HCT116 (cell line): Measurements from ENCODE around the gene PERCC1. TPM values are rescaled to one million over a fixed set of nuclear protein-coding genes. Genes with fewer than 3 reads are reported as not detected.

Source experiments
- ATAC-seq: fragments of 200-7000 bp; cut with Tn5 transposase; 2 replicates; pipeline ENCODE4 v1.9.1; 2020; ENCODE audit warnings: mild to moderate bottlenecking, moderate library complexity
- BruUV-seq: library from RNA; stranded (reverse); fragments of 400-500 nt; replicated peaks from 2 replicates; lab custom pipeline; 2021; lab: Mats Ljungman, UMichigan
- CTCF ChIA-PET: fragments of 300-600 bp; sonication (Branson Sonifier 250); formaldehyde crosslinking; loops from one replicate; lab custom pipeline; 2021; ENCODE audit warnings: antibody characterized with exemption; lab: Charles Lee
- POLR2A ChIA-PET: fragments of 300-600, 350-600 bp; sonication (Branson Sonifier 250); formaldehyde crosslinking; loops from one replicate; lab custom pipeline; 2021; ENCODE audit warnings: antibody characterized with exemption; lab: Charles Lee
- RAD21 ChIA-PET, 2 experiments: fragments of 300-600 bp; sonication (Branson Sonifier 250); formaldehyde crosslinking; loops; one replicate each; lab custom pipeline; 2023; ENCODE audit warnings: low total read pairs in 2 of 2; ENCODE audit not compliant: uncharacterized antibody in 2 of 2, unreplicated experiment in 2 of 2, low non-redundant PET in 1 of 2; lab: Charles Lee
- DNase-seq: peaks from one replicate; pipeline ENCODE4 v3.0.0-alpha.2; 2010; ENCODE audit warnings: low read depth, low spot score
- H2AFZ ChIP-seq: fragments of 200-600 bp; shearing (Covaris generic), sonication (generic); 2 replicates; pipeline ENCODE4 v1.6.1; 2017; ENCODE audit warnings: low read depth, mixed run types, mixed read lengths, antibody characterized with exemption, low read length; ENCODE audit not compliant: poor library complexity, severe bottlenecking
- H3K27ac ChIP-seq: 2 replicates; pipeline ENCODE4 v1.5.1; 2012; ENCODE audit warnings: low read depth, low read length
- H3K27me3 ChIP-seq: fragments of 200-600 bp; sonication (generic); 2 replicates; pipeline ENCODE4 v1.6.1; 2016; ENCODE audit warnings: mixed run types, low read length, mixed read lengths; ENCODE audit not compliant: insufficient read depth
- H3K36me3 ChIP-seq, 2 experiments: fragments of 200-500 bp in 1 of 2; fragments of 200-600 bp in 1 of 2; sonication (Bioruptor generic) in 1 of 2; sonication (generic) in 1 of 2; 2 replicates each; pipeline versions ENCODE4 v1.5.1 to v1.6.1; 2014 to 2016; ENCODE audit warnings: low read length in 2 of 2, inconsistent platforms in 1 of 2, mixed read lengths in 1 of 2, mixed run types in 1 of 2; ENCODE audit not compliant: insufficient read depth in 2 of 2, control insufficient read depth in 1 of 2
- H3K4me1 ChIP-seq, 2 experiments: fragments of 200-600 bp in 1 of 2; sonication (generic) in 1 of 2; 2 replicates each; pipeline versions ENCODE4 v1.5.1 to v1.6.1; 2012 to 2017; ENCODE audit warnings: low read length in 2 of 2, inconsistent platforms in 1 of 2, mild to moderate bottlenecking in 1 of 2, mixed read lengths in 1 of 2, mixed run types in 1 of 2, moderate library complexity in 1 of 2; ENCODE audit not compliant: insufficient read depth in 2 of 2, control insufficient read depth in 1 of 2
- H3K4me2 ChIP-seq: fragments of 200-600 bp; sonication (generic); 2 replicates; pipeline ENCODE4 v1.6.1; 2017; ENCODE audit warnings: mixed run types, low read length, mixed read lengths
- H3K4me3 ChIP-seq, 2 experiments: fragments of 200-600 bp in 1 of 2; sonication (generic) in 1 of 2; replicated peaks in 1 of 2; 2 replicates each; pipeline ENCODE4 v1.5.1; 2011 to 2016; ENCODE audit warnings: low read length in 2 of 2, control low read depth in 1 of 2, low read depth in 1 of 2, mild to moderate bottlenecking in 1 of 2, mixed read lengths in 1 of 2, mixed run types in 1 of 2
- H3K79me2 ChIP-seq: fragments of 200-600 bp; sonication (generic); 2 replicates; pipeline ENCODE4 v1.6.1; 2017; ENCODE audit warnings: mild to moderate bottlenecking, mixed run types, low read length, moderate library complexity, mixed read lengths; ENCODE audit not compliant: insufficient read depth
- H3K9ac ChIP-seq: fragments of 200-600 bp; sonication (generic); 2 replicates; pipeline ENCODE4 v1.6.1; 2016; ENCODE audit warnings: low read length, mixed read lengths
- H3K9me2 ChIP-seq: fragments of 200-600 bp; sonication (generic), shearing (Covaris generic); 2 replicates; pipeline ENCODE4 v1.6.1; 2017; ENCODE audit warnings: mixed run types, mild to moderate bottlenecking, moderate library complexity; ENCODE audit not compliant: insufficient read depth
- H3K9me3 ChIP-seq, 2 experiments: fragments of 200-500 bp in 1 of 2; fragments of 200-600 bp in 1 of 2; sonication (Bioruptor generic) in 1 of 2; sonication (generic) in 1 of 2; 2 replicates each; pipeline ENCODE4 v1.6.1; 2014 to 2017; ENCODE audit warnings: low read length in 2 of 2, mixed read lengths in 2 of 2, inconsistent platforms in 1 of 2, low read depth in 1 of 2, mild to moderate bottlenecking in 1 of 2, mixed run types in 1 of 2, moderate library complexity in 1 of 2; ENCODE audit not compliant: control insufficient read depth in 1 of 2, insufficient read depth in 1 of 2
- H4K20me1 ChIP-seq: fragments of 200-600 bp; sonication (generic), shearing (Covaris generic); 2 replicates; pipeline ENCODE4 v1.6.1; 2017; ENCODE audit warnings: mixed run types, mild to moderate bottlenecking, moderate library complexity; ENCODE audit not compliant: insufficient read depth
- CTCF ChIP-seq, 3 experiments: fragments of 200-600 bp in 1 of 3; sonication (generic) in 1 of 3; IDR thresholded peaks in 2 of 3; conservative IDR thresholded peaks in 1 of 3; 2 replicates each; pipeline ENCODE4 v1.5.1; 2012 to 2017; ENCODE audit warnings: low read depth in 2 of 3, low read length in 2 of 3, antibody characterized with exemption in 1 of 3, borderline replicate concordance in 1 of 3, control low read depth in 1 of 3, mild to moderate bottlenecking in 1 of 3, mixed read lengths in 1 of 3, mixed run types in 1 of 3, moderate library complexity in 1 of 3; ENCODE audit not compliant: insufficient read depth in 1 of 3
- POLR2A ChIP-seq: IDR thresholded peaks from 2 replicates; pipeline ENCODE4 v1.7.0; 2011; ENCODE audit warnings: borderline replicate concordance; ENCODE audit not compliant: insufficient read depth, insufficient read length; ENCODE audit errors: extremely low read depth
- POLR2AphosphoS5 ChIP-seq: IDR thresholded peaks from 2 replicates; pipeline ENCODE4 v1.6.1; 2011; ENCODE audit warnings: mild to moderate bottlenecking, low read depth, low read length, moderate library complexity
- RAD21 ChIP-seq: IDR thresholded peaks from 2 replicates; pipeline ENCODE4 v1.6.1; 2012; ENCODE audit warnings: low read depth, mild to moderate bottlenecking
- intact Hi-C: fragments of 100-400 bp; cut with micrococcal nuclease; formaldehyde crosslinking; loops from 2 replicates; pipeline ENCODE4 v1.10.0; 2022
- total RNA-seq: library from RNA; stranded (reverse); gene quantifications from one replicate; pipeline ENCODE4 v1.2.1, GENCODE V29; 2021; ENCODE audit not compliant: unreplicated experiment

The PERCC1 gene
- total RNA-seq, 1 experiment from 2014 or later, result not detected

GRCh38 chr16:1427473-1428461 lies 3.1 kb upstream of the PERCC1 start (continued):
- no peak for TF ChIP-seq POLR2AphosphoS5

GRCh38 chr16:1428511-1428910 lies 2.4 kb upstream of the PERCC1 start:
- intact Hi-C loops, result no loop called here
- POLR2A ChIA-PET, result interaction anchor here (0.6 kb wide), 1 partner anchor 182 kb away, joined by 3 read pairs; no protein-coding TSS in a partner anchor
- Histone ChIP-seq H3K27me3 (no peaks in the 10 kb centered on the region), H3K4me2 (peak overlapping the region; percentile 26; the same call in 1 of the 2 replicates), H3K79me2 (no peaks in the 10 kb centered on the region), H3K4me3 (no peak overlapping the region), H3K4me1 (peaks cover 0 to 12% of the 10 kb centered on the region in 2 experiments; a peak in 2 of 4 replicates), H4K20me1 (no peaks in the 10 kb centered on the region), H3K9ac (peak overlapping the region; percentile 13), H3K9me2 (no peaks in the 10 kb centered on the region), H2AFZ (no peak overlapping the region), H3K9me3 (no peaks in the 10 kb centered on the region), H3K36me3 (no peaks in the 10 kb centered on the region), H3K27ac (no peak overlapping the region; the same call in 1 of the 2 replicates)
- DNase-seq, result no peak
- BruUV-seq, result no TSS peak
- peak; percentile 89 for ATAC-seq
- RAD21 ChIA-PET, result no interaction called here
- CTCF ChIA-PET, result no interaction called here
- no peak for TF ChIP-seq POLR2A
- peak; percentile 57 to 59 (median 58); a peak in 5 of 6 replicates for TF ChIP-seq CTCF (IDR thresholded peaks at IDR 0.05 in 2 of 3, conservative IDR thresholded peaks at IDR 0.05 in 1 of 3; ENCODE audit: borderline replicate concordance in 1 of 3, insufficient read depth in 1 of 3, low read depth in 2 of 3, low read length in 2 of 3)
- TF ChIP-seq RAD21, result peak; percentile 70
